HG02759 (cell line): ENCODE data around the gene SCARB2.

Experiments
- ATAC-seq: cut with Tn5 transposase; IDR thresholded peaks from one replicate; pipeline ENCODE4 v1.9.1; 2021; ENCODE audit warnings: mild to moderate bottlenecking, moderate library complexity; ENCODE audit not compliant: unreplicated experiment

Gene SCARB2

GRCh38 chr4:76200771-76201231 is 12.8 kb downstream of the SCARB2 start:
- no peak for ATAC-seq

DNA sequence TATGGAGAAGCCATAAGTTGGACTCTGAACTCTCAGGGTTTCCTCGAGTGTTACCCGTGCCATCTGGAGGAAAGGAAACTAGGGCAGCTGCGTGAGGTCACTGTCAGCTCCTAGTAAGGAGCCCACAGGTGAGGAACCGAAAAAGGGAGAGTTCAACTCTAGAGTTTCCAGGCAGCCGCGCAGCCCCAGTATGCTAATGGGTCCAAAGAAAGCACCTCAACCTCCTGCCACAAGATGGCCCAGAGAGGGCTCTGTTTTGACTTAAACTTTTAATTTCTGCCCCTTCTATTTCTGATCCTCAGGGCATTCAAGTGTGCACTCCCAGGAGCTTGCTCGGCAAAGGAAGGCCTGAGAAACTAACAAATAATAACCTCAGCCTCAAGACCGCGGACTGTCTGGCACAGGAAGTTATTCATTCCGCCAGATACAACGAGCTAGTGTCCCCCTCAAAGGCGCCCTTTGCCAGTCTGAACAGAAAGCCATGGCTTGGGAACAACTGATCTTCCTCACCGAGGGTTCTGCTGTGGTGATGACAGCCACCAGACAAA is 13.9 kb downstream of the SCARB2 start:
- ATAC-seq: peak; percentile 90

DNA sequence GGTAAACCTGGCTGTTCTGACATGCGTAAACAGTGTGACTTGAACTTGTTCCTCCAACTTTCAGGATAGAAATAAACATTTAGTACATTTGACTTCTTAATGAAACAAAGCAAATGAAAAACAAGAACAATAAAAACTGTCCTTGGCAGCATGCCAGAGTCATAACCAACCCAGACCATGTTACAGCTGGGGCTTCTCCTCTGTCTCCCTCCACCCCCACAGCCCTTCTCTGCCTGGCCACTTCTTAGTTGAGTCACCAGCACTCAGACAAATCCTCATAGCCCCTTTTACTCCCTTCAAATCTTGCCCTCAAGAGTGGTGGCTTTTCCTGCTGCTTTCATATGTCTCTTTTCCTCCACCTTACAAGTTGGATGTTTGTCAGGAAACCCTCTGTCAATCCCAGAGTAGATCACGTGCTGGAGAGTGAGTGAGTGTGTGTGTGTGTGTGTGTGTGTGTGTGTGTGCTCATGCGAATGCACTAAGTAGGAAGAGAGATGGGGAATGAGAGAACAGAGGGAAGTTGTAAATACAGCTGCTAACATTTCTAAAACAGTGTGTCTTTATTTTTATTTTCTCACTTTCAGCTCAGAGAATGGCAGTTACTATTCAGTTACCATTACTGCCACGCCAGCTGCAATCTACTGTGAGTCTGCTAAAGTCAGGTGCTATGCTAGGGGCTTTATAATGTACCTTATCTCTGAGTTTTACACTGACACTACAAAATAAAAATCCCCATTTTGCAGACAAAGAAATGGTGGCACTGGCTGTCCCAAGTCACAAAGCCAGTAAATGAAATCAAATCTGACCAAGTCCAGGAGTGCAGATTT is 15.0 kb downstream of the SCARB2 start:
- peak; percentile 36 for ATAC-seq

- peak; percentile 1 for ATAC-seq
These were observed 15.6 kb downstream of the SCARB2 start for GRCh38 chr4:76197971-76198410.

DNA sequence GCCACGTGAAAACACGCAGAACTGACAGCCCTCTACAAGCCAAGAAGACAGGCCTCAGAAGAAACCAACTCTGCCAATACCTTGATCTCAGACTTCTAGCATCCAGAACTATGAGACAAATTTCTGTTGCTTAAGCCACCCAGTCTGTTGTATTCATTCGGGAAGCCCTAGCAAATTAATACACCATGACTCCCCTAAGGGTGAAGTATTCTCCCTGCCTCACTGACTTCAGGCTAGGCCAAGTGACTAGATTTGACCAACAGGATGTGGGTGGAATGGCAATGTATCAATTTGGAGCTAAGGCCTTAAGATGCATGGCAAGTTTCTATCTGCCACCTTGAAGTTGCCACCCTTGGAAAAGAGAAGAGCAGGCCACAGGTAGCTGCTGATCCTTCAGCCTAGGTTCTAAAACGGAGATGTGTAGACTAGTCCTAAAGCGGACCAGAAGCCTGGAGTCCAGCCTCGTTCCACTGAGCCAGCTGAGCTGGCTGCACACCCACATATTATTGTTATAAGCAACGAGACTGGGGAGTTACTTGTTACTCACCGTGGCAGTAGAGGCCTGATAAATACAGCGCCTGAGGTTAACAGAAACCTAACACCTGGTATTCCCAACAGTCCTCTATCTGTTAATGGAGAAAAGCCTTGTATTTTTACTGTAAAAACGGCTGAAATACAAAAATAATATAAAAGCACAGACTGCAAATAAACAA is 16.4 kb downstream of the SCARB2 start:
- ATAC-seq: no peak

DNA sequence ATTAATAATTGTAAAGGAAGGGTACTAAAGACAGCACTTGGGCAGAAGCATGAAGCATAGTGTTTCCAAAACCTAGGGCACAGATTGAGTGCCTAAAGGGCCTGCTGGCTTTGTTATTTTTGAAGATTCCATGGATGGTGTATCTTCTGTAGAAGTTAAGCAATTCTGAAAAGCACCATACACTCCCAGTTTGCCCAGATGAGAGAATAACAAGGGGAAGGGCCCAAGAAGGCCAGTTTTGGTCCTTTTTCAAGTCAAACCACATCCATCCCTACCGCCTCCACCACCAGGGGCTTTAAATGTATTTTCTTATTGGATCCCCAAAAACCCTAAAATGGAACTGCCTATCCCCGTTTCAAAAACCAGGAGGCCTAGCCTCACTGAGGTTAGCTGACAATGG is 17.2 kb downstream of the SCARB2 start:
- no peak for ATAC-seq

- ATAC-seq: no peak
These were observed 18.3 kb downstream of the SCARB2 start for GRCh38 chr4:76195326-76195725.

DNA sequence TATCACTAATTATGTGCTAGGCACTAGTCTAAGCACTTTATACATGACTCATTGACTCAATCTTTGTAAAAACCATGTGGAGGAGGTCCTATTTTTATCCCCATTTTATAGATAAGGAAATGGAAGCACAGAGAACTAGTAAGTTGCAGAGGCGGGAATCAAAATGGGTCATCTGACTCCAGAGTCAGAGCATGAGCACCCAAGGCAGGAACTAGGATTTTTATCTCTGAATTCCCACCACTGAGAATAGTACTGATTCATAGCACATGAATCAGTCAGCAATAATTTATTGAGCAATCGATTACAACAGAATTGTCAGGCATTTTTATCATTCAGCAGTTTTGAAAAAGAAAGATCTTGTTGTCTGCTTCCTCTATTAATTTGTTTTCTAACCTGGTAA is 19.3 kb downstream of the SCARB2 start:
- no peak for ATAC-seq

DNA sequence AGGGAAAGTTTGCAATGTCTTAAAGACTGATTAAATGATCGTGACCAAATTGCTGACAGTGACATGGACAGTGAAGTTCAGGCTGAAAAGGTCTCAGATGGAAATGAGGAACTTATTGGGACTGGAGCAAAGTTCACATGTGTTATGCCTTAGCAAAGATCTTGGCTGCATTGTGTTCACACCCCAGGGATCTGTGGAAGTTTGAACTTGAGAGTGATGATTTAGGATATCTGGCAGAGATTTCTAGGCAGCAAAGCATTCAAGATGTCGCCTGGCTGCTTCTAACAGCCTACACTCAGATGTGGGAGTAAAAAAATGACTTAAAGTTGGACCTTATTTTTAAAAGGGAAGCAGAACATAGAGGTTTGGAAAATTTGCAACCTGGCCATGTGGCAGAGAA is 21.4 kb downstream of the SCARB2 start:
- ATAC-seq: no peak

GRCh38 chr4:76188557-76188956 is 25.1 kb downstream of the SCARB2 start:
- no peak for ATAC-seq

GRCh38 chr4:76188149-76188548 is 25.5 kb downstream of the SCARB2 start:
- no peak for ATAC-seq

GRCh38 chr4:76187152-76187551 is 26.5 kb downstream of the SCARB2 start:
- no peak for ATAC-seq

- ATAC-seq: no peak
These were observed 31.2 kb downstream of the SCARB2 start for GRCh38 chr4:76182463-76182862.

DNA sequence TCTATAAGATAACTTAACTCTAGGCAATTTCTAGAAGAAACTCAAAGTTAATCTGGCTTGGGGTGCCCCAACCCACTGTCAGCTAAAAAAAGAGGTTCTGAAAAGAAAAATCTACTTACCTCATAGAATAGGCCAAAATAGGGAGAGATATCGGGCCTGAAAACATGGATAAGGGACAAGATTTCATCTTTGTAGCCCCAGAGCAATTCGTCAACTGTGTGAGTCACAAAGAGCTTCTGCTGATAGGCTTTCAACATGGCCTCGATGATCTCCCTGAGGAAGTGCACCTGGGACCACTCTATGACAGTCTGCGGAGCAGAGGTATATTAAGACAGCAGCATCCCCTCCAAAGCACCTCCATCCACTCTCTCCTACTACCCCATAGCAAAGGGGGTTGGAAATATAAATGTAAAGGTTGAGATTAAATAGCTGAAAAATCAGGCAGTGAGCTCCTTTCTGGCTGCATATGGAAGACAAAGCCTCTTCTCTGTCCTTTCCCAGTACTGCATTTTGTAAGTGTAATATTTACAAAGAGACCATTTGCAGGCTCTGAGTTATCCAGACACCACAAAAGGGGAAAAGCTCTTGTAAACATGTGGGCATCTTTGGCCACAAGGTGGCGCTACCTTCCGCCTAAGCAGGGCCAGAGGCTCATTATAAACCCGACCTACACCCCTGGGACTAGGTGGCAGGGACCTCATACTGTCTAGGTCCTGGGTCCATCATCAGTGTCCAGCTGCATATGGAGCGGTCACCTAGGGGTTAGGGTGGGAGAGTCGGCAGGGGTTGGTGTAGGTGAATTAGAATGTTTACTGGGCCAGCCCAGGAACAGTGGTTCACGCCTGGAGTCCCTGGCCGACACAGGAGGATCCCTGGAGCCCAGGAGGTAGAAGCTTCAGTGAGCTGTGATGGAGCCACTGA is 34.0 kb downstream of the SCARB2 start:
- peak; percentile 94 for ATAC-seq

DNA sequence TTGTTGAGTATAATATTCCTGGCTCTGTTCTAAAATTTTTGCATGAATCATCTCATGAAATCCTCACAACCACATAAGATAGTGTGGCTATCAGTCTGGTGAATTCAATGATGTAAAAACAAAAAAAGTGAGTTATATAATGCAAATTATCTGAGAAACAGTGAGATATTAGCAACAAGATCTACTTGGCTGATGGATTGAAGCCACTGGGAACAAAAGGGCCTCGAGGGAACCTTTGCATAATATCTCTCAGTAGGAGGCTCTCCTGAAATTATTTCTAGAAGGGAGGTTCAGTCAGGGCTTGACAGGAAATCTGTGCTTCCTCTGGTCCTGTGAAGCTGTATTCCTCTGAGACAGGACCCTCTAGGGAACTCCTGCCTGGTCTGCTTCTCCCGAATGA is 35.3 kb downstream of the SCARB2 start:
- no peak for ATAC-seq

DNA sequence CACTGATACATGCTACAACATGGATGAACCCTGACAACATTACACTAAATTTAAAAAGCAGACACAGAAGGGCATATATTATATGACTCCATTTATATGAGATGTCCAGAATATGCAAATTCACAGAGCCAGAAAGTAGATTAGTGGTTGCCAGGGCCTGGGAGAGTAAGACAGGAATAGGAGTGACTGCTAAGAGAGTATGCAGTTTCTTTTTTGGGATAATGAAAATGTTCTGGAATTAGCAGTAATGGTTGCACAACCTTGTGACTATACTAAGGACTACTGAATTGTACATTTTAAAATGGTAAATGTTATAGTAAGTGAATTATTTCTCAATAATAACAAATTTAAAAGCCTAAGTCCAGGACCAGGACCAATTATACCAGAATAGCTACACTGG is 35.9 kb downstream of the SCARB2 start:
- no peak for ATAC-seq

GRCh38 chr4:76175336-76175735 is 38.3 kb downstream of the SCARB2 start:
- no peak for ATAC-seq

DNA sequence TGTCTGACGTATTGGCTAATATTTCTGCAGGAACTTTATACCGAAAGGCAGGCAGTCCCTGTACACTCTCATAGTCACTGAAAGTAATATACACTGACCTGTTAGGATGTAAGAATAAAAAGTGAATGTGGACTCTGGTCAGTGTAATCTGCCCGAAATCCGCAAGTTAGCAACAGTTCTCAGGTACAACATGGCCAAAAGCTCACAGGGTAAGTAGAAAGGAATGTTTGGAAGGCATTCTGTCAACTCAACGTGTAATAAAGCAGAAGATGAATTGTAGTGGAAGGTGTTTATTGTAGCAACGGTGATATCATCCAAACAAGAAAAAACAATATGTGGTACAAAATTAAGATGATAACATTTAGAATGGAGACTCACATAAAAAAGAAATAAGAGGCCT is 39.4 kb downstream of the SCARB2 start:
- ATAC-seq: no peak

DNA sequence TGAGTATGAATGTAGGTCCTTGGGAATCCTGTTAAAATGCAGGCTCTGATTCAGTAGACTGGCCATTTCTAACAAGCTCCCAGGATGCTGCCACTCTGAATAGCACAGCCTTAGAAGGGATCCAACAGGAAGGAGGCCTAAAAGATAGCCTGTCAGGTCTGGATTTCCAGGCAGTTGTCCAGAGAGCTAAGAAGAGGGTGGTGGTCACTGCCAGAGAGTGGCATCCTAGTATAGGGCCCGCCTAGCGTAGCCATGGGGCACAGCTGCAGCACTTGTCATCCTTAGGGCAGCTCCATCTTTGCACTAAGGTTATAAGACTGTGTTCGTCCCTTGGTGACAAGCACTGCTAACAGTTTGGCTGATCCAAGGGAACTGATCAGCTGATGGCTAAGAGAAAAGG is 44.9 kb downstream of the SCARB2 start:
- ATAC-seq: no peak

DNA sequence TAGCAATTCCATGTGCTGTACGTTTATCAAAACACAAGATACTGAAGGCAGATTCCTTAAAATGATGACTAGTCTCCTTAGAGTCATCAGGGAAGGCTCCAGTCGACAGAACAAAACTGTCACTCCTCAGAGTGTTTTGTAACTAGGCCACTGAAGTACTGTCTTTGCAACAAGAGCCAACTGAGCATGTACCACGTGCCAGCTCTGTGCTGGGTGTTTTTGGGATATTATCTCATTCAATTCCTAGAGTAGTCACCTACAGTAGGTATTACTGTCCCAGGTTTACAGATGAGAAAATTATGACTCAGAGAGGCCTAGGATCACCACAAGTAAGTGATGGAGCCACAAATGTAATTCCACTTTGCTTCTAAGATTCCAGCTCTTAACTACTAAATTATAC is 47.1 kb downstream of the SCARB2 start:
- ATAC-seq: no peak

DNA sequence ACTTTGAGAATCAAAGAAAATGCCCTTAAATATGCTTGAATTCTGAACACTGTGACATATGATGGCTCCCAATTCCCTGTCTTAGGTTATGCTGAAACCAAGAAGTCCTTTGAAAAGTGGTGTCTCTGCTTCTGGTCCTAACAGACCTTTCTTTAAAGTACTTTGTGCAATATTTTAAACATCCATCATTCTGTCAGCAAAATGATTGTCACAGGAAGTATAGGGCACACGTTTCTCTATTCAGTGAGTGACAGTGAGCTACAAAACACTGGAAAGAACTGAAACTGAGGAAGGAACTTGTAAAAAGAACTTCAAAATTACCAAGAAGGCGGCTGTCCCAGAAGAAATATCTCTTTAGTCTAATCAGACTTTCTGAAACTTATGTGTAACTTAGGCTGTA is 53.3 kb downstream of the SCARB2 start:
- no peak for ATAC-seq
